ENCODE measurements around the gene UFC1.
"Not testable (repeated sequence)": the region's sequence is repeated elsewhere in the genome, so short reads cannot be mapped to it uniquely, and the experiment has no call there.

UFC1 gene

DNA sequence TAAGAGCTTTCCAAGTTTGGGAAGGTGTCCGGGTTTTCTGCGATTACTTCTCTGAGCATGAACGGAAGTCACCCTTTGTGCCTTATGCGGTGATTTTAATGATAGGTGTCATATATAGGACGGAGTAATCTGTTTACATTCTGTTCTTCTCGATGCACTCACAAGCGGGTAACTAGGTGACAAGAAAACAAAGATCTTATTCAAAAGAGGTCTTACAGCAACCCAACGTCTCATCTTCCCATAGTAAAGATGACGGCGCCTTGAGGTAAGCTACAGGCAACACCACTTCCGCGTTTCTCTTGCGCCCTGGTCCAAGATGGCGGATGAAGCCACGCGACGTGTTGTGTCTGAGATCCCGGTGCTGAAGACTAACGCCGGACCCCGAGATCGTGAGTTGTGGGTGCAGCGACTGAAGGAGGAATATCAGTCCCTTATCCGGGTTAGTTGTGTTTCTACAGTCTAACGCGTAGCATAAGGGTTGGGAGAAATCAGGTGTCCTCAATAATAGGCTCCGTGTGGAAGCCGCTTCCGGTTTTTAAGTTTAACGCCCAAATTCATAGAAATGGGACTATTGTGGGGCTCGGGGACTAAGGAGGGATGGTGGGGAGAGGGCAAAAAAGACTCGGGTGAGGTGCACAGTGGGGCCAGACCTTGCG is at the start of gene UFC1:
Gene UFC1 (plus strand): TSS at position 297 of the 656 bp plus-strand sequence. CDS start 20 bp downstream, at position 317.
- peak; percentile 78 for DNase-seq

GRCh38 chr1:161106431-161106830 is 47.3 kb upstream of the UFC1 start:
- DNase-seq = no peak

DNA sequence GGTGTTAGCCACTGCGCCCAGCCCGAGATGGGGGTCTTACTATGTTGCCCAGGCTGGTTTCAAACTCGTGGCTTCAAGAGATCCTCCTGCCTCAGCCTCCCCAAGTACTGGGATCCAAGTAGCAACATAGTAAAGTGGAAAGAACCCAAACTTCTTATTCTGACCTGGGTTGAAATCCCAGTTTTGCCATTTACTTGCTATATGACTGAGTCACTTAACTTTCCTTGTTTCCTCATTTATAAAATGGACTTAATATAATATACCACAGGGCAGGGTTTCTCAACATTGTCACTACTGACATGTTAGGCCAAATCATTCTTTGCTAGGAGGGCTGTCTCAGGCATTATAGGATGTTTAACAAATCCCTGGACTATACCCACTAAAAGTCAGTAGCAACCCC is 42.7 kb upstream of the UFC1 start:
- DNase-seq = no peak

- peak; percentile 11 for DNase-seq
Measured at GRCh38 chr1:161111527-161111926, 42.3 kb upstream of the UFC1 start.

GRCh38 chr1:161113915-161114314 is 39.9 kb upstream of the UFC1 start:
- DNase-seq = no peak

- no peak for DNase-seq
Measured at GRCh38 chr1:161114556-161114955, 39.2 kb upstream of the UFC1 start.

- no peak for DNase-seq
Measured at GRCh38 chr1:161115132-161115711, 38.6 kb upstream of the UFC1 start.

GRCh38 chr1:161115961-161116360 is 37.8 kb upstream of the UFC1 start:
- DNase-seq = not testable (repeated sequence)

- DNase-seq = peak; percentile 75
Measured at GRCh38 chr1:161117759-161118581, 35.8 kb upstream of the UFC1 start, which contains the start of the genes NIT1 and PFDN2. Gene NIT1 (plus strand): TSS chr1:161118105. CDS start chr1:161118177, 72 bp downstream. Gene PFDN2 (minus strand): TSS chr1:161118037. CDS start chr1:161118026, 11 bp downstream.

- no peak for DNase-seq
Measured at GRCh38 chr1:161119092-161119903, 34.5 kb upstream of the UFC1 start.

DNA sequence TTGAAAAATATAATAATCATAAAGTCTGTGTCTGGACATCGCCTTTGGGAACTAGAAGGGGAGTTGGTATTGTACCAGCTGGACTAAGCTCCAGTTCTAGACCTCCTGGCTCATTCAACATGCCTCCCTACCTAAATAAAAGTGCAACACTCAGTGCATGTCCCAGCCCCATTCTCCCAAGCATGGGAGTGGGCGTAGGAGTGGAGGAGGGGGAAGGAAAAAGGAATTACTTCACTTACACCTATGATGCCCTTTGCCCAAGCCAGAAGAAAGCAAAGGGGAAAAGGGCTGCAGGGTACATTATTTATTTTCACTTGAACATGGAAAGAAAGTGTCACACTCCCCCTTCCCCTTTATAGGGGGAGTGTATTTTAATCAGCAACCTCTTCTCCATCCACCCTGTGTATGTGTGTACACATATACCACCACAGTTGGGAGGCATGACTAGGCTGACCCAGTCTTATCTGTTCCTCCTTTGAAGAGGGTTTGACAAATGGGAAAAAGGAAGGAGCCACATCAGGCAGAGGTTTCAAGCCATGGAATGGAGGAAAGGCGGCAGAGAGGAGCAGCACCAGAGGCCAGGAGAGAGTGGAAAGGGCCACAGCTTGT is 32.6 kb upstream of the UFC1 start:
- DNase-seq = no peak

GRCh38 chr1:161121834-161122233 is 31.9 kb upstream of the UFC1 start:
- no peak for DNase-seq

DNA sequence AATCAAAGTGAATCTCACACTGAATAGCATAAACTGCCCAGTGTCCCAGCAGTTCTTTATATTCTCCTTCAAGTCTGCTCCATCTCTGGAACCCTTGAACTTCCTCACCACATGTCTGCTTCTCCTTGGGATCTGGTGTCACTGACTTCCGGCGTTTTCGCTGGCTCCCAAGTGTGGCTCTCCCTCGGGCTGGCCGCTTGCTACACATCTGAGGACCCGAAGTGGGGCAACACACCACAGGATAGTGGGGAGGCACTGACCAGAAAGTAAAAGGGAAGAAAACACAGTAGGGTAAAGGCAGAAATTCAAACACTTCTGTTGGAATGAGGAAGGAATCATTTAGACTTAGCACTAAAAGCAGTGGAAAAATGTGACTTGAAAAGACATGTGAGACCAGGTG is 30.8 kb upstream of the UFC1 start:
- no peak for DNase-seq

DNA sequence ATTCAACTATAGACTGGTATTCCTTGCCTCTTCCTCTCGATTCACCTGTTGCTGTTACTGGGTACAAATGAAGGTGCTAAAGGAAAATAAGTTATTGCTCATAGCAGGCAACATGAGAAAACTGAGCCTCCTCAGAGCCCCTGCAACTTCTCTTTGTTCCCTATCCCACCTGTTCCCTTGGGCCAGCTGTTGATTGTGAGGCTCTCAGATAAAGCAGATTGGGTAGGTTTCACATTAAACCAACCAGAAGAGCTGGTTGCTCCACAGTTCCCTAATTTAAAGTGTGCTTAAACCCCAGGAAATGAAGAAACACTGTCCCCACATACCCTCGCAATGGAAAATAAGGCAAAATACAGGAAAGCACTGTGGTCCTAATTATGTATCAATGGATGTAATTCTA is 26.1 kb upstream of the UFC1 start:
- no peak for DNase-seq

DNA sequence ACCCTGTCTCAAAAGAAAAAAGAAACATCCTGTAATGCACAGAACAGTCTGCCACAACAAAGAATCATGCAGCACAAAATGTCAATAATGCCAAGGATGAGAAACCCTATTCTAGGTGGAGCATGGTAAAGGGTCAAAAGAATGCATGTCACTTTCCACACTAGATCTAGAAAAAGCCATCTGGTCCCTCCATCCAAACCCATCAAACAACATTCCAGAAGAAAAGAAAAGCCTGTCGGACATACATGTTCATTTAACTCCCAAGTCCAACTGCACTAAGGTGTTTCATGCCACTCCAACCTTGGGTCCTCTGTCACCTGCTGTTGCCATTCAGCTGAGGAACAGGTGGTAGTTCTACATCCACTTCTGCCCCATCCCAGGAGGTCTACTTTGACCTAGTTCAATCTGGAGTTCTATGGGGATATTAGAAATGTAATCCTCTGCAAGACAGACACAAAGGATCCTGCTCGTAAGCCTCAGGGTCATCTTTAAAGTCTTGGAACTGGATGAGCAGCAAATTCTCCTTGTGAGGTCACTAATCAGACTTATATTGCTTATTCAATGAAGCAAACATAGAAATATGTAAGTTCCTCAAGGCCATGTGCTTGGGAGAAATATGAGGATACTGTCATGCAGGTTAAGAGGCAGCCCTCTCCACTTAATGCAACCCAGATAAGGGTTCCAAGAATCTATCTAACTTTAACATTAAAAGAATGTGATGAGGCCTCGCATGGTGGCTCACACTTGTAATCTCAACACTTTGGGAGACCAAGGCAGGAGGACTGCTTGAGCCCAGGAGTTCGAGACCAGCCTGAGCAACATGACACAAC is 25.0 kb upstream of the UFC1 start:
- DNase-seq = no peak

- no peak for DNase-seq
Measured at GRCh38 chr1:161130266-161130665, 23.5 kb upstream of the UFC1 start.

GRCh38 chr1:161131523-161132409 is 22.0 kb upstream of the UFC1 start:
- DNase-seq = no peak

GRCh38 chr1:161132410-161133219 is 21.2 kb upstream of the UFC1 start, which contains the start of gene DEDD:
Gene DEDD (minus strand): TSS chr1:161132667. CDS start chr1:161124462, 8,205 bp downstream.
- DNase-seq = peak; percentile 96

- DNase-seq = no peak
Measured at GRCh38 chr1:161133220-161133740, 20.5 kb upstream of the UFC1 start.

All from GDM1 (cell line).